ENCODE measurements around the gene OGFOD3. TPM values are rescaled to one million over a fixed set of nuclear protein-coding genes. Genes with fewer than 3 reads are reported as not detected.

OGFOD3 gene
- total and polyA plus RNA-seq, 9 of the 15 experiments (the other 6 are each of a cell fraction or from before 2014, with no cell fraction given) = 0.69 to 44.7 (median 18.9) TPM

DNA sequence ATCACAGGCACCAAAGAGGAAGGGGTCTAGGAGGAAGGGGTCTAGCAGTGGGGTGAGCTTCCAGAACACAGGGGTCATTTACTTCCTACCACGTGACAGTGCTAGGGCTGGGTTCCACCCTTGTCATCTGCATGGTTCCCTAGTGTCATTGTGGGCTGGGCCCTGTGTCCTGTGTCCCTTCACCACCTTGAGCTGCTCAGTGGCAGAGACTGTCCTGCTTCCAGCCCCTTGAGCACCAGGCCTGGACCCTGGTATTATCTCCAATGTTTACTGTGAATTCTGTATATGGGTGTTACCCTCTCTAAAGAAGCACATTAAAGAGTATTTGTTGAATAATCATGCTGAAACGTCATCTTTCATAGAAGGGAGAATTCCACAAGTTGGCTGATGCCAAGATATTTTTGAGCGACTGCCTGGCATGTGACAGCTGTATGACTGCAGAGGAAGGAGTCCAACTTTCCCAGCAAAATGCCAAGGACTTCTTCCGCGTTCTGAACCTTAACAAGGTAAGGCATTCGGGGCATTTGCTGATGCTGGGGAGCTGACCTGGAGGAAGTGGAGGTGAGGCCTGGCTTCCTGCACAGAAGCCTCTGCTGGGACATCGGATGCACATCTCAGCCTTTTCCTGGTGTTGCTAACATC, 45.7 kb upstream of the OGFOD3 start:
- H3K4me1 ChIP-seq (replicated peaks in 1 of 2; ENCODE audit: control insufficient read depth in 2 of 2, insufficient read depth in 2 of 2, low read length in 2 of 2) = peaks cover 49 to 54% of the 10 kb centered on the region in 2 experiments
- ChIA-PET POLR2A (interaction anchor here (0.6 to 1.1 kb wide), 3 partner anchors 9 to 98 kb away, joined by 3 to 5 read pairs (median 5); no protein-coding TSS in a partner anchor), CTCF (ENCODE audit: low intra/inter-chr PET ratio) (no interaction called here)
- H3K79me2 ChIP-seq (ENCODE audit: control insufficient read depth, insufficient read depth, low read length) = peaks cover 88% of the 10 kb centered on the region
- H3K36me3 ChIP-seq (ENCODE audit: control insufficient read depth, insufficient read depth, low read length) = peaks cover 89% of the 10 kb centered on the region
- intact Hi-C loops (cut with micrococcal nuclease) = no loop called here
- H2AFZ ChIP-seq (ENCODE audit: low read depth, low read length) = no peak overlapping the region
- in situ Hi-C loops (cut with MboI) = no loop called here
- no peak overlapping the region for H3K4me2 ChIP-seq (ENCODE audit: insufficient read depth, low read length)
- peak overlapping the region; percentile 3; the same call in 1 of the 3 replicates for H3K27ac ChIP-seq (ENCODE audit: extremely low read depth, low read depth, low read length)
- H3K9ac ChIP-seq (ENCODE audit: insufficient read depth in 1 of 2, low read depth in 2 of 2, low read length in 2 of 2) = peak overlapping the region in 1 of 2 experiments; percentile 85; a peak in 2 of 4 replicates
- BruUV-seq (replicated peaks) = no TSS peak
- no peak overlapping the region for H3K4me3 ChIP-seq
- FAIRE-seq (no peak), DNase-seq (ENCODE audit: extremely low read depth in 1 of 4, low spot score in 3 of 4) (peak in 1 of 4 experiments; percentile 19), ATAC-seq (no peak)
- H3K9me1 ChIP-seq (ENCODE audit: control insufficient read depth, insufficient read depth, low read length) = peaks cover 6% of the 10 kb centered on the region
- no peaks in the 10 kb centered on the region; a peak in 1 of 5 replicates for H3K27me3 ChIP-seq (ENCODE audit: control insufficient read depth in 2 of 2, insufficient read depth in 2 of 2, low read length in 2 of 2)
- WGBS (ENCODE audit: insufficient coverage, low coverage, missing lambda C conversion rate) = 95% methylated on average over 7 of the region's 7 CpGs
- H3K9me3 ChIP-seq (replicated peaks; ENCODE audit: control insufficient read depth, insufficient read depth, low read depth, low read length) = no peaks in the 10 kb centered on the region
- H4K20me1 ChIP-seq (replicated peaks; ENCODE audit: control insufficient read depth, insufficient read depth, low read length) = no peaks in the 10 kb centered on the region
- TF ChIP-seq, protein P1, sequence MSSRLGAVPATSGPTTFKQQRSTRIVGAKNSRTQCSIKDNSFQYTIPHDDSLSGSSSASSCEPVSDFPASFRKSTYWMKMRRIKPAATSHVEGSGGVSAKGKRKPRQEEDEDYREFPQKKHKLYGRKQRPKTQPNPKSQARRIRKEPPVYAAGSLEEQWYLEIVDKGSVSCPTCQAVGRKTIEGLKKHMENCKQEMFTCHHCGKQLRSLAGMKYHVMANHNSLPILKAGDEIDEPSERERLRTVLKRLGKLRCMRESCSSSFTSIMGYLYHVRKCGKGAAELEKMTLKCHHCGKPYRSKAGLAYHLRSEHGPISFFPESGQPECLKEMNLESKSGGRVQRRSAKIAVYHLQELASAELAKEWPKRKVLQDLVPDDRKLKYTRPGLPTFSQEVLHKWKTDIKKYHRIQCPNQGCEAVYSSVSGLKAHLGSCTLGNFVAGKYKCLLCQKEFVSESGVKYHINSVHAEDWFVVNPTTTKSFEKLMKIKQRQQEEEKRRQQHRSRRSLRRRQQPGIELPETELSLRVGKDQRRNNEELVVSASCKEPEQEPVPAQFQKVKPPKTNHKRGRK (tag; IDR thresholded peaks at IDR 0.05) = no peak
- no peak for TF ChIP-seq GTF2E2 (tag; IDR thresholded peaks at IDR 0.05)
- TF ChIP-seq GATAD2B (IDR thresholded peaks at IDR 0.05; ENCODE audit: borderline replicate concordance) = no peak
- TF ChIP-seq, protein P2, sequence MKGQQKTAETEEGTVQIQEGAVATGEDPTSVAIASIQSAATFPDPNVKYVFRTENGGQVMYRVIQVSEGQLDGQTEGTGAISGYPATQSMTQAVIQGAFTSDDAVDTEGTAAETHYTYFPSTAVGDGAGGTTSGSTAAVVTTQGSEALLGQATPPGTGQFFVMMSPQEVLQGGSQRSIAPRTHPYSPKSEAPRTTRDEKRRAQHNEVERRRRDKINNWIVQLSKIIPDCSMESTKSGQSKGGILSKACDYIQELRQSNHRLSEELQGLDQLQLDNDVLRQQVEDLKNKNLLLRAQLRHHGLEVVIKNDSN (CRISPR knock-in tag; IDR thresholded peaks at IDR 0.05) = peak; percentile 41
